GM18511 (cell line): Measurements from ENCODE around the gene SYCP2L.
"Not testable (repeated sequence)": the region's sequence is repeated elsewhere in the genome, so short reads cannot be mapped to it uniquely, and the experiment has no call there.

ENCODE experiments used
- ATAC-seq: cut with Tn5 transposase; IDR thresholded peaks from one replicate; pipeline ENCODE4 v1.9.1; 2021; ENCODE audit warnings: mild to moderate bottlenecking, moderate library complexity; ENCODE audit not compliant: unreplicated experiment

The SYCP2L gene

DNA sequence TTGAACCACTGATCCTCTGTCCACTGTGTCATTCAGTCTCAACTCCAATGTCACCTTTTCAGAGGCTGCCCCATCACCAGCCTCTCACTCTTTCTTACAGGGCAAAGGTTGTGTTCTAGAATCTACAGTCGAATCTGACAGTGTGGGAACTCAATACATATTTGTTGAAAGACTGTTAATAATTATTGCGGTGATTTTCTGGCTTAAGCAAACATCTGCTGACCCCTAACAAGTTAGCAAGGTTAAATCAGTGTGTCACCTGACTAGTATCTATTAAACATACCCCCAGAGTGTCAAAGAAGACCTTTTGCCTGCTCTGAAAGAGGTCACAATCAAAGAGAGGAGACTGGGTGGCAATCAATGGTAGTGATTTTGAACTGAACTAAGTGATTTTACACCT lies 115.3 kb downstream of the SYCP2L start:
- no peak for ATAC-seq

DNA sequence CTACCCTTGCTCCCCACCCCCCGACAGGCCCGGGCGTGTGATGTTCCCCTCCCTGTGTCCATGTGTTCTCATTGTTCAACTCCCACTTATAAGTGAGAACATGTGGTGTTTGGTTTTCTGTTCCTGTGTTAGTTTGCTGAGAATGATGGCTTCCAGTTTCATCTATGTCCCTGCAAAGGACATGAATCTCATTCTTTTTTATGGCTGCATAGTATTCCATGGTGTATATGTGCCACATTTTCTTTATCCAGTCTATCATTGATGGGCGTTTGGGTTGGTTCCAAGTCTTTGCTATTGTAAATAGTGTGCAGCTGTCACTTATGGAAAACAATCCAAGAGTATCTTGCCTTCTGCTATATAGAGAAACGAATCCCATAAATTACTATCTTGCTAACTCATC lies 116.4 kb downstream of the SYCP2L start:
- not testable (repeated sequence) for ATAC-seq

DNA sequence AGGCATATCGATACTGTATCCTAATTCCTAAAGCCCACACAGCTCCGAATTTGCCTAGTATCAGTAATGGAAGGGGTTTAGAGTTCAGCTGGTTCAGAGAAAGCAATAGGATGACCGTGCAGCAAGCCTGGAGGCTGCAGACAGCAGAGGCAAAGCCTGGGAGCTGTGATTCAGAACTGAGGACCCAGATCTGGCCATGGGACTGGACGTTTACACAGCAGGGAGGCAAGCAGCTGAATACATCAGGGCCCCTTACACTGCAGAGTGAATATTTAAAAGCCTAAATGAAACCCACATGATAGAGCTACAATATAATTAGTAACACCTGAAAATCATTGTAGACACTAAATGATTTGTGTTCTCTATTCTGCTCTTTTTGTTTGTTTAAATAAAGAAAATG lies 119.2 kb downstream of the SYCP2L start:
- no peak for ATAC-seq

DNA sequence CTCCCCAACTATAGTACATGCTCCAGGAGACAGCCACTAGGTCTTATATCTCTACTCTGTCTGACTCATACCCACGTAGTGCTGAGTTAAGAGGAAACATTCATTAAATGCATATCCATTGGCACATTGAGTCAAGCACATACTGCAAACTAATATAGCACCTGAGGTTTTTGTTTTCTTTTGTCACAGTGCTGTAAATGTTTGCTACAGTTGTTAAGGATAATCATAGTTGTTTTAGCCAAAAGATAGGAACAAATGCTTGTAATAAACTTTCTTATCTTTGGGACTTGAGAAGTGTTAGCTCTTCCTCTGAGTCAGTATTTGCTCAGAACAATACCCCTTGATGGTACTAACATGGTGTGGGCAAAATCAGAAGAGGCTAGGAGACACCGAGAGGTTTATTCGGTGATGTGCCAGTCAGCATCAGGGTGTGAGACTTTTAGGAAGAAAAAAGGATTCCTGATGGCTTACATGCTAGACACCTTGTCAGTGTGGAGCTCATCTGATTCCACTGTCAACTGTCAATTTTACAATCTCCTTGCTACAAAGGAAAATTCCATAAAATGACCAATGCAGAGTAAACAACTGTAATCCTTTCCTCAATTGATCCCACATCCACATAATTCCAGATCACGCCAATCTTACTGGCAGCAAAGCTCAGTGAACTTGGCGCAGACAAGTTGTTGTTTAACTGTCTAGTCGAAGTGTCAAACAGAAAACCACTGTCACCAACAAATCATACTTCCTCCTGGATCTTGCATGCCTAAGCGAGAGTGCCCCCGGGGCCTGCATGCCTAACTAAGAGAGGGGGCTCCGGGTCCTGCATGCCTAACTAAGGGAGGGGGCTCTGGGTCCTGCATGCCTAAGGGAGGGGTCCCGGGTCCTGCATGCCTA lies 121.1 kb downstream of the SYCP2L start:
- ATAC-seq, result no peak

DNA sequence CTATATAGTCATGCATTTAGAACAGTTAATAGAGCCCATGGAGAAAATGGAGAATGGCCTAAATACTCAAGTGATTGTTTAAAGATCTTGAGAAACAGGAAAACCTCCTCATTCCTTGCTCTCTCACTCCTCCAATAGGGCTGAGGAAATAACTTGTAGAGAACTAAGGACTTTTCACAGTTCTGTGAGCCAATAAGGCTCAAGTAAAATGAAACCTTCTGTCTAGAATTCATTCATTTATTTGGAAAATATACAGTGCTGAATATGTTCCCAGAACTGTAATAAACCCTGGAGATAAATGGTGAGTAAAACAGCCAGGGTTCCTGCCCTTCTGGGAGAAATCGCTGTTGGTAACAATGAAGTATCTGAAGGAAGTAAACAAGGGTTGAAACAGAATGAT lies 122.0 kb downstream of the SYCP2L start:
- no peak for ATAC-seq

- peak; percentile 79 for ATAC-seq
These were observed 122.5 kb downstream of the SYCP2L start for GRCh38 chr6:11009353-11009752.

GRCh38 chr6:11011787-11012234 lies 125.0 kb downstream of the SYCP2L start:
- no peak for ATAC-seq

- no peak for ATAC-seq
These were observed 125.5 kb downstream of the SYCP2L start for GRCh38 chr6:11012295-11012754.

DNA sequence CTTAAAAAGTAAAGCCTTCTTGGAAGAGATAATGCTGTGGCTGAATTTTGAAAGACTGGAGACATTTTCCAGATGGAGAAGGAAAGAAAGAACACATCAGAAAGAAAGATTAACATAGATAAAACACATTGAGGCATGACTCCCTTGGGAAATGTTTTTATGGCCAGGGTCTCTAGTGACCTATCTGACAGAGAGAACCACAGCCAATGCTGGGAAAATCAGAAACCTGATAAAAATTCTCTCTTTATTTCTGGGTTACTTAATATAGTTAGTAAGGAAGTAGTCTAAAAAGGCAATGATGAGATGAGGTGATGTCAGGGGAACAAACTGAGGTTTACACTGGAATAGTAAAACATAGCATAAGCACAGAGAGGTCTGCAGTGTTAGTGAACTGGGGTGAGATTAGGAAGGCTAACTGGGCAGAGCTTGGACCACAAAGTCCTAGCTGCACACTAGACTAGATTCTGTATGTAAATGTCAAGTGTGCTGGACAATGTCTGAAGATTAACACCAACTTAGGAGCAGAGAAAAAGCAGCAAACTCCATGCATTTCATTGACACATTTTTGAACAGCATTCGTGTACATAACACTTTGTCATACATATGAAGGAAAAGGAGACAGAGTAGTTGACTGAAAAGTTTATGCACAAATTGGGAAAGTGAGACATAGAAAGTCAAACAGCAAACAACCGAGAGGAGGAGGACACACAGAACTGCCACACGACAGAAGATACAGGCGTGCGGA lies 126.3 kb downstream of the SYCP2L start:
- no peak for ATAC-seq

- ATAC-seq, result no peak
These were observed 126.8 kb downstream of the SYCP2L start for GRCh38 chr6:11013721-11014070.

GRCh38 chr6:11015102-11015501 lies 128.2 kb downstream of the SYCP2L start:
- ATAC-seq, result no peak

- no peak for ATAC-seq
These were observed 129.6 kb downstream of the SYCP2L start for GRCh38 chr6:11016452-11016851.

DNA sequence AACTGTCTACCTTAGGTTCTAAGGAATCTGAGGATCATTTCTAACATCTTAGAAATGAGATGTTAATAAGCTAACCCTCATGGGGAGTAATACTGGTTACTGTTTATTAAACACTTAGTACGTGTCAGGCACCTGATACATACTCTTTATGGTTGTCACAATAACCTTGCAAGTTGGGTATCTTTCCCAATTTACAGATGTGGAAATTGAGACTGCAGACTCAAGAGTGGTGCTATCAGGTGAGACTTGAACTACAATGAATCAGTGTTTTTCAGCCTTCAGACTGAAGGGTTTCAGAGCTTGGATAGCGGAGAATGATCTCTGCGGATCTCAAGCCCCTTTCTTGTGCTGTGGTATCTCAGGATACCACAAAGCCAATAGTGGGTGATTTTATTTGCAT lies 130.2 kb downstream of the SYCP2L start:
- no peak for ATAC-seq

DNA sequence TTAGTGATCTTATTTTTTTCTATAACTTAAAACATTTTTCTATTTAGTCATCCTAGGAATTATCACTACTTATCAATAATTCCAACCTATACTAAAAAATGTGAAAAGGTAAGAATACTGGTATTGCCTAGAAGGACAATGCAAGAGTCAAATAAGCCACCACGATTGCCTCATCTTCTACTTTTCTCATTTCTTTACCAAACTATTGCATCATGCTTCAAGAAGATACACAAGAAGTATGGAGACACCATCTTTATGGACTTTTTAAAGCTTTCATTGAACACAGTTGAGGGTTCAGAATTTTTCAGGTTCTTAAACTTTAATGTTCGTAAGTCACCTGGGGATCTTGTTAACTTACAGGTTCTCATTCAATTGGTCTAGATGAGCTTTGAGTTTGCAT lies 131.4 kb downstream of the SYCP2L start:
- ATAC-seq, result no peak

DNA sequence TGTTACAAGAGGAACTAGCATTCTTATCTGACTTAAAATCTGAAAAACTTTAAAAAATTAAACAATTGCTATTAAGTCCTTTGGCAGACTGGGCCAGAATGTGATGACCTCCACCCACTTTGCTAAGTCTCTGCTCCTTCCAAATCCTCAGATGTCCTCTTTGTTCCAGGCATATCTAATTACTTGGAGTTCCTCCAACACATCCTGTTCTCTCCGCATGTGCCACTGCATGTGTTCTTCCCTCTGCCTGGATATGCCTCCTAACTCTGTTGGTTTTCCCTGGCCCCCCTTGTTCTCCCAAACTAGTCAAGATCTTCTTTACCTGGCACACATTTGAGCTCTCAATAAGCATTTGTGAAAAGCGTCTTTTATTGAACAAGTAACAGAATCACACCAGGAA lies 134.2 kb downstream of the SYCP2L start:
- ATAC-seq, result no peak

DNA sequence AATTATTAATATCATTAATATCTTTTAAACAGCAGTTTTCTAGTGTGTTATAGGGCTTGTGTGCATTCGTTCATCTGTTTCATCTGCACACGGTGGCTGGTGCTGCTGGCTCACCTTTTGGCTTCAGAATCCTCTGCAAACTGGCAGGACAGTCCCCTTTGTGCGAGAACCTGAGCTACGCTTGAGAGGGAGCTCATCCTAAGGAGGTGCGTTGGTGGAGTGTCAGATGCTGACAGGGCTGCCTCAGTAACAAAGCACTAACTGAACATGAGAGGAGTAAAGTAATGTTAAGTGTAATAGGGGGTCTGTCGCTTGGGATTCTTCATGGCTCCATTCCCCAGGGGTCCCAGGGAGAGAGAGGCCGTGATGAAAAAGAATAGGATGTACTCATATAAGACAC lies 134.9 kb downstream of the SYCP2L start:
- ATAC-seq, result no peak

GRCh38 chr6:11023032-11023431 lies 136.2 kb downstream of the SYCP2L start:
- ATAC-seq, result no peak
